Naive B cell (primary cell): ENCODE measurements around the gene XKR7. TPM values are rescaled to one million over a fixed set of nuclear protein-coding genes. Genes with fewer than 3 reads are reported as not detected.

ENCODE experiments used
- ATAC-seq, 2 donors: fragments of 150-1000 bp; cut with Tn5 transposase; 2 replicates each; pipeline ENCODE4 v1.10.0; 2021; ENCODE audit warnings: low read depth in 2 of 2, mild to moderate bottlenecking in 2 of 2, moderate library complexity in 2 of 2
- DNase-seq: peaks from one replicate; pipeline ENCODE4 v3.0.0; 2022
- H3K27ac Mint-ChIP-seq, 6 donors: one replicate each; pipeline ENCODE4 v1.8.0; 2020 to 2022; ENCODE audit warnings: mild to moderate bottlenecking in 6 of 6, mixed read lengths in 6 of 6, moderate library complexity in 5 of 6, inconsistent platforms in 2 of 6
- H3K27me3 Mint-ChIP-seq, 3 donors: one replicate each; pipeline ENCODE4 v1.8.0; 2021 to 2022; ENCODE audit warnings: mixed read lengths in 3 of 3, mild to moderate bottlenecking in 1 of 3
- H3K36me3 Mint-ChIP-seq, 2 donors: one replicate each; pipeline ENCODE4 v1.8.0; 2020 to 2022; ENCODE audit warnings: mixed read lengths in 2 of 2, inconsistent platforms in 1 of 2, mild to moderate bottlenecking in 1 of 2
- H3K4me1 Mint-ChIP-seq, 3 donors: one replicate each; pipeline ENCODE4 v1.8.0; 2020 to 2022; ENCODE audit warnings: mixed read lengths in 3 of 3, inconsistent platforms in 1 of 3, mild to moderate bottlenecking in 1 of 3, moderate library complexity in 1 of 3
- H3K4me3 Mint-ChIP-seq, 8 donors: one replicate each; pipeline ENCODE4 v1.8.0; 2020 to 2022; ENCODE audit warnings: mild to moderate bottlenecking in 8 of 8, mixed read lengths in 8 of 8, moderate library complexity in 8 of 8, inconsistent platforms in 2 of 8
- H3K9me3 Mint-ChIP-seq, 7 donors: one replicate each; pipeline ENCODE4 v1.8.0; 2020 to 2022; ENCODE audit warnings: mixed read lengths in 7 of 7, mild to moderate bottlenecking in 5 of 7, inconsistent platforms in 2 of 7, moderate library complexity in 1 of 7
- polyA plus RNA-seq, 6 donors: library from polyadenylated mRNA; unstranded; fragments of 300-500 nt; fragmentation: Illumina TruSeq; gene quantifications; one replicate each; pipeline ENCODE4 v1.2.3, GENCODE V29; 2021; ENCODE audit warnings: low read depth in 6 of 6

XKR7 gene
- polyA plus RNA-seq, 6 donors from 2014 or later = 0.03 TPM; not detected in 5

DNA sequence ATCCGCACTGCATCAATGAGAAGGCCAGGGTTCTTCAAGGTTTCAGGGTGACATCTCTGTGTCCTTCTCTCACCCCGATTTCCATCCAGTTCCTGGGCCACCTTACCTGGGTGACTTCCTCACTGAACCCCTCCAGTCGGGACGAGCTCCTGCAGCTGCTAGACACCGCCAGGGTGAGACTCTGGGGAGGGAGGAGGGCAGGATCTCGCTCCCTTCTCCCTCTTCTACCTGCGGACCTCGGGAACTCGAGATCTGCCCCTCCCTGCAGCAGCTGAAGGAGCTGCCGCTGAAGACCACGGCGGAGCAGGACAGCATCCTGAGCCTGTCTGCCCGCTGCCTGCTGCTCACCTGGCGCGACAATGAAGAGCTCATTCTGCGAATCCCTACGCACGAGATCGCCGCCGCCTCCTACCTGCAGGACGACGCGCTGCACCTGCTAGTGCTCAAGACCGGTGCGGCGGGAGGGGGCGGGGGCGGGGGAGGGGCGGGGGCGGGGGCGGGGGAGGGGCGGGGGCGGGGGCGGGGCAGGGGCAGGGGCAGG is 49.8 kb downstream of the XKR7 start:
- Mint-ChIP-seq H3K9me3 (no peaks in the 10 kb centered on the region), H3K36me3 (peaks cover 9 to 15% of the 10 kb centered on the region in 2 donors), H3K27ac (peak overlapping the region in 1 of 6 donors; percentile 8), H3K4me1 (peaks cover 22 to 28% (median 24%) of the 10 kb centered on the region in 3 donors), H3K4me3 (peak overlapping the region; percentile 63 to 91 (median 88)), H3K27me3 (peaks cover 53 to 80% (median 63%) of the 10 kb centered on the region in 3 donors)
- DNase-seq (peak; percentile 30), ATAC-seq (peak; percentile 73 to 80)

GRCh38 chr20:32018269-32019155 is 50.6 kb downstream of the XKR7 start:
- DNase-seq = peak; percentile 23
- Mint-ChIP-seq H3K27ac (no peak overlapping the region), H3K9me3 (no peaks in the 10 kb centered on the region), H3K27me3 (peaks cover 59 to 85% (median 70%) of the 10 kb centered on the region in 3 donors), H3K4me3 (peak overlapping the region; percentile 76 to 91 (median 88)), H3K4me1 (peaks cover 22 to 28% (median 24%) of the 10 kb centered on the region in 3 donors), H3K36me3 (peaks cover 9 to 15% of the 10 kb centered on the region in 2 donors)
- ATAC-seq = peak; percentile 49 to 62

GRCh38 chr20:32019156-32019510 is 51.2 kb downstream of the XKR7 start:
- Mint-ChIP-seq H3K4me1 (peaks cover 22 to 28% (median 24%) of the 10 kb centered on the region in 3 donors), H3K36me3 (peaks cover 9 to 15% of the 10 kb centered on the region in 2 donors), H3K27me3 (peaks cover 60 to 87% (median 71%) of the 10 kb centered on the region in 3 donors), H3K9me3 (no peaks in the 10 kb centered on the region), H3K4me3 (peak overlapping the region; percentile 72 to 95 (median 89)), H3K27ac (no peak overlapping the region)
- ATAC-seq (no peak), DNase-seq (no peak)

GRCh38 chr20:32019563-32020463 is 51.9 kb downstream of the XKR7 start:
- peaks cover 9 to 15% of the 10 kb centered on the region in 2 donors for H3K36me3 Mint-ChIP-seq
- peak overlapping the region in 2 of 6 donors; percentile 11 to 64 for H3K27ac Mint-ChIP-seq
- no peak for ATAC-seq
- peak overlapping the region; percentile 72 to 95 (median 89) for H3K4me3 Mint-ChIP-seq
- peaks cover 23 to 32% (median 24%) of the 10 kb centered on the region in 3 donors for H3K4me1 Mint-ChIP-seq
- H3K27me3 Mint-ChIP-seq = peaks cover 63 to 84% (median 71%) of the 10 kb centered on the region in 3 donors
- no peak for DNase-seq
- no peaks in the 10 kb centered on the region for H3K9me3 Mint-ChIP-seq

GRCh38 chr20:32021091-32021490 is 53.1 kb downstream of the XKR7 start:
- H3K36me3 Mint-ChIP-seq = peaks cover 9 to 15% of the 10 kb centered on the region in 2 donors
- peak overlapping the region in 1 of 8 donors; percentile 45 for H3K4me3 Mint-ChIP-seq
- peaks cover 27 to 37% (median 28%) of the 10 kb centered on the region in 3 donors for H3K4me1 Mint-ChIP-seq
- H3K27me3 Mint-ChIP-seq = peaks cover 57 to 77% (median 70%) of the 10 kb centered on the region in 3 donors
- peak overlapping the region in 1 of 6 donors; percentile 71 for H3K27ac Mint-ChIP-seq
- ATAC-seq (no peak), DNase-seq (no peak)
- H3K9me3 Mint-ChIP-seq = no peaks in the 10 kb centered on the region

GRCh38 chr20:32024683-32025295 is 56.8 kb downstream of the XKR7 start:
- Mint-ChIP-seq H3K9me3 (no peaks in the 10 kb centered on the region), H3K27ac (peak overlapping the region in 1 of 6 donors; percentile 86), H3K4me1 (peaks cover 12 to 17% (median 13%) of the 10 kb centered on the region in 3 donors), H3K27me3 (peaks cover 39 to 66% (median 65%) of the 10 kb centered on the region in 3 donors), H3K4me3 (no peak overlapping the region), H3K36me3 (peaks cover 6 to 9% of the 10 kb centered on the region in 2 donors)
- DNase-seq (no peak), ATAC-seq (peak; percentile 83 to 86)

GRCh38 chr20:32027643-32028042 is 59.7 kb downstream of the XKR7 start:
- H3K4me1 Mint-ChIP-seq = peaks cover 5 to 9% (median 6%) of the 10 kb centered on the region in 3 donors

GRCh38 chr20:32028647-32029372 is 60.9 kb downstream of the XKR7 start:
- peaks cover 27 to 45% (median 33%) of the 10 kb centered on the region in 3 donors for H3K27me3 Mint-ChIP-seq
- H3K4me3 Mint-ChIP-seq = no peak overlapping the region
- H3K9me3 Mint-ChIP-seq = no peaks in the 10 kb centered on the region
- peaks cover 5 to 9% (median 6%) of the 10 kb centered on the region in 3 donors for H3K4me1 Mint-ChIP-seq
- ATAC-seq (no peak), DNase-seq (no peak)
- H3K27ac Mint-ChIP-seq = no peak overlapping the region
- H3K36me3 Mint-ChIP-seq = no peaks in the 10 kb centered on the region

More at GRCh38 chr20:32027643-32028042, 59.7 kb downstream of the XKR7 start:
- no peak overlapping the region for H3K4me3 Mint-ChIP-seq
- peaks cover 24 to 48% (median 43%) of the 10 kb centered on the region in 3 donors for H3K27me3 Mint-ChIP-seq
- ATAC-seq = no peak
- no peak for DNase-seq
- no peaks in the 10 kb centered on the region for H3K36me3 Mint-ChIP-seq
- peak overlapping the region in 1 of 6 donors; percentile 17 for H3K27ac Mint-ChIP-seq
- H3K9me3 Mint-ChIP-seq = no peaks in the 10 kb centered on the region

GRCh38 chr20:32029561-32029960 is 61.6 kb downstream of the XKR7 start:
- Mint-ChIP-seq H3K4me1 (peaks cover 5 to 7% (median 6%) of the 10 kb centered on the region in 3 donors), H3K27me3 (peaks cover 26 to 43% (median 33%) of the 10 kb centered on the region in 3 donors), H3K4me3 (peak overlapping the region in 1 of 8 donors; percentile 78), H3K27ac (no peak overlapping the region), H3K9me3 (no peaks in the 10 kb centered on the region), H3K36me3 (no peaks in the 10 kb centered on the region)
- ATAC-seq = no peak
- DNase-seq = no peak

DNA sequence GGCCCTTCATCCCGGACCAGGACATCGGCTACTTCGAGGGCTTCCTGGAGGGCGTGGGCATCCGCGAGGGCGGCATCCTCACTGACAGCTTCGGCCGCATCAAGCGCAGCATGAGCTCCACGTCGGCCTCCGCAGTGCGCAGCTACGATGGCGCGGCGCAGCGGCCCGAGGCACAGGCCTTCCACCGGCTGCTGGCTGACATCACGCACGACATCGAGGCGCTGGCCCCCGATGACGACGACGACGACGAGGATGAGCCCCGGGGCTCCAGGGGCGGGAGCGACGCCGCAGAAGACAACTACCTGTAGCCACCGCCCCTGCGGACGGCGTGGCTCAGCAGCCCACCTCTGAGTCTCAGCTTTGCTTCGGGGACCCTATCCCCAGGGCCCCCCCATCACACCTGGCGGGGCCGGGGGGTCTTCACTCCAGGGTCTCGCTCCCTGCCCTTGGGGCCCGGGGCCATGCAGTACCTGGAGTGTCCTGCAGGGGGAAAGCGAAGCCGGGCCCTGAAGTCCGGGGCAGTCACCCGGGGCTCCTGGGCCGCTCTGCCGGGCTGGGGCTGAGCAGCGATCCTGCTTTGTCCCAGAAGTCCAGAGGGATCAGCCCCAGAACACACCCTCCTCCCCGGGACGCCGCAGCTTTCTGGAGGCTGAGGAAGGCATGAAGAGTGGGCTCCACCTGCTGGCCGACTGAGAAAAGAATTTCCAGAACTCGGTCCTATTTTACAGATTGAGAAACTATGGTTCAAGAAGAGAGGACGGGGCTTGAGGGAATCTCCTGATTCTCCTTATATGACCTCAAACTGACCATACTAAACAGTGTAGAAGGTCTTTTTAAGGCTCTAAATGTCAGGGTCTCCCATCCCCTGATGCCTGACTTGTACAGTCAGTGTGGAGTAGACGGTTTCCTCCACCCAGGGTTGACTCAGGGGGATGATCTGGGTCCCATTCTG is 63.3 kb downstream of the XKR7 start:
- Mint-ChIP-seq H3K9me3 (no peaks in the 10 kb centered on the region), H3K4me3 (peak overlapping the region in 7 of 8 donors; percentile 43 to 78 (median 69)), H3K36me3 (no peaks in the 10 kb centered on the region), H3K27ac (peak overlapping the region in 1 of 6 donors; percentile 12), H3K27me3 (peaks cover 32 to 48% (median 32%) of the 10 kb centered on the region in 3 donors), H3K4me1 (peaks cover 9 to 16% (median 11%) of the 10 kb centered on the region in 3 donors)
- ATAC-seq (peak; percentile 64 to 71), DNase-seq (peak; percentile 58)

DNA sequence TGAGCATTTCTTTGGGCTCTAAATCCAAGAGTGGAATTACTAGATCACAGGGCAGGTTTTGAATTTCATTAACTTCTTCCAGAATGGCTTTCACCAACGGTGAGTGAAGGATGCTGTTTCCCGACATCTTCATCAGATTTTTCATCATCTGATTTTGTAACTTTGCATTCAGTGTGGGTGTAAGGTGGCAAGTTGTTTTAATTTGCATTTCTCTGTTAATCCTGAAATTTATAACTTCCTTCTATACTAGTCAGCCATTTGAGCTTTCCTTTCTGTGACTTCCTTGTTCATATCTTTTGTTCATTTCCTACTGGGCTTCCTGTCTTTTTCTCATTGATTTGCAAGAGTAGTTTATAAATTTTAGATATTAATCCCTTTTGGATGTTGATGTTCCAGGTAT is 65.4 kb downstream of the XKR7 start:
- Mint-ChIP-seq H3K4me1 (peaks cover 11 to 28% (median 14%) of the 10 kb centered on the region in 3 donors), H3K36me3 (no peaks in the 10 kb centered on the region), H3K9me3 (peaks cover 0 to 4% (median 0%) of the 10 kb centered on the region in 7 donors), H3K27ac (peak overlapping the region in 1 of 6 donors; percentile 56), H3K27me3 (peaks cover 23 to 40% (median 32%) of the 10 kb centered on the region in 3 donors), H3K4me3 (no peak overlapping the region)
- DNase-seq = no peak
- no peak for ATAC-seq
